ENCODE results near the gene SLTM. TPM values are rescaled to one million over a fixed set of nuclear protein-coding genes. Genes with fewer than 3 reads are reported as not detected.
"Not testable (repeated sequence)": the region's sequence is repeated elsewhere in the genome, so short reads cannot be mapped to it uniquely, and the experiment has no call there.

Gene SLTM
- 100 to 1,000 TPM; 105 to 146 (median 135) TPM for polyA plus RNA-seq (ENCODE audit: insufficient read depth in 1 of 5, insufficient read length in 5 of 5, low replicate concordance in 1 of 5)
- long read RNA-seq, donor 1, partial matches to known transcripts = 47 of 57 reads
- long read RNA-seq, donor 1, other reads (novel, unspliced or antisense) = 0 of 57 reads
- long read RNA-seq, donor 2, full-length matches to known transcripts = 4 of 4 reads
- long read RNA-seq, donor 2, partial matches to known transcripts = 0 of 4 reads
- long read RNA-seq, donor 2, other reads (novel, unspliced or antisense) = 0 of 4 reads
- long read RNA-seq, donor 3, partial matches to known transcripts = 17 of 26 reads
- long read RNA-seq, donor 3, other reads (novel, unspliced or antisense) = 0 of 26 reads
- long read RNA-seq, donor 4, partial matches to known transcripts = 13 of 23 reads
- long read RNA-seq, donor 4, other reads (novel, unspliced or antisense) = 0 of 23 reads
- long read RNA-seq, donor 5, full-length matches to known transcripts = 12 of 52 reads
- long read RNA-seq, donor 5, partial matches to known transcripts = 40 of 52 reads
- long read RNA-seq, donor 5, other reads (novel, unspliced or antisense) = 0 of 52 reads
- long read RNA-seq, donor 6, full-length matches to known transcripts = 8 of 19 reads
- long read RNA-seq, donor 6, partial matches to known transcripts = 11 of 19 reads
- long read RNA-seq, donor 6, other reads (novel, unspliced or antisense) = 0 of 19 reads
- long read RNA-seq, donor 7, partial matches to known transcripts = 7 of 13 reads
- long read RNA-seq, donor 7, other reads (novel, unspliced or antisense) = 0 of 13 reads
- long read RNA-seq, donor 8, partial matches to known transcripts = 0 of 3 reads
- long read RNA-seq, donor 8, other reads (novel, unspliced or antisense) = 0 of 3 reads

DNA sequence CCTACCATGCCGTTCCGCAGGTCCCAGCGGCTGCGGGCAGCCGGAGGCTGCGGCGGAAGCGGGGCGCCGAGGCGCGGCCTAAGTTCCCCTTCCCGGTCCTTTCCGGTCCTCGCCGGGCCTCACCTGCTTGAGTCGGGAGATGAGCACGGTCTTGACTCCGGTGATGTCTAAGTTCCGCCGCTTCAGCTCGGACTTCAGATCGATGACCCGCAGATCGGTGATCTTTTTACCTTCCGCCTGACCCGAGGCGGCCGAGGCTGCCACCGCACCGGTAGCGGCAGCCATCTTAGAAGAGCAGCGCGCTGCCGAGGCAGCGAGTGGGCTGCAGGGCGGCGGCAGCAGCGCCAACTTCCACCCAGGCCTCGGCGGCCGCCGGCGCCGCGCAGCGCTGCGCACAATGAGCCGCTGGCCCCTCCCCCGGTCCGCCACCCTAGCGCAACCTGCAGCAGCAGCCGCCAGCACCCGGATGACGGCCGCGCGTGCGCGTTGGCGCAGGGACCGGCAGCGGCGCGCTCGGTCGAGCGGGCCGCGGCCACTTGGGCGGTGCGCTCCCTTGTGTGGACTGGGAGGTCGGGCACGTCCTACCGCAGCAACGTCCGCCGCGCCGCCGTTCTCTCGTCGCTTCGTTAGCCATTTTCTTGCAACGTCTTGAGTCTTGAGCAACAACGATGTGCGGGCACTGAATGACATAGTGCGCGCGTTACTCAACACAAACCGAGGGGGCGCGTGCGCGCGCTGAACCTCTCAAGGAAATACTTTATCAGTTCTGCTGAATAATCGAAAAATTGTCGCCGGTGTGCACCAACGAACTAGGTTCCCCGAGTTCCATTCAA lies at the start of gene SLTM:
Gene SLTM, minus strand, starts transcription at position 399 of the 833 bp plus-strand sequence. Its CDS starts 114 bp downstream, at position 285.
- DNase-seq = peak; percentile 96

DNA sequence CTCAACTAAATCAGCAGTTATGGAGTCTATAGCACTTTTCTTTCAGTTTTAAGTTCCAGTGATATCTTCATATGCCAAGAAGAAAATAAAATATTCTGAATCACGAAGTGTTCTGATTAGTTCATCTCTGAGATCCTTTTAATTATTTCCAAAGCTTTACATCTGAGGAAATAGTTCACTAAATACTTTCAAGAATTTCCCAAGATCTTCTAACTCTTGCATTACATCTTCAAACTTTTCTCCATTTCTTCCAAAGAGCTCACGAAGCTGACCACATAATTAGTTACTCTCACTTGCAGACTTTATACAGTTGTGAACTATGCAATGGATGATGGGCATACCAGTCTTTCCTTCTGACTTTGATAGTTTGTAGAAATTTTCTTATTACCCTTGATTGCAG lies 49.8 kb upstream of the SLTM start:
- DNase-seq = no peak

GRCh38 chr15:58981808-58982475 lies 48.5 kb upstream of the SLTM start:
- DNase-seq = no peak

DNA sequence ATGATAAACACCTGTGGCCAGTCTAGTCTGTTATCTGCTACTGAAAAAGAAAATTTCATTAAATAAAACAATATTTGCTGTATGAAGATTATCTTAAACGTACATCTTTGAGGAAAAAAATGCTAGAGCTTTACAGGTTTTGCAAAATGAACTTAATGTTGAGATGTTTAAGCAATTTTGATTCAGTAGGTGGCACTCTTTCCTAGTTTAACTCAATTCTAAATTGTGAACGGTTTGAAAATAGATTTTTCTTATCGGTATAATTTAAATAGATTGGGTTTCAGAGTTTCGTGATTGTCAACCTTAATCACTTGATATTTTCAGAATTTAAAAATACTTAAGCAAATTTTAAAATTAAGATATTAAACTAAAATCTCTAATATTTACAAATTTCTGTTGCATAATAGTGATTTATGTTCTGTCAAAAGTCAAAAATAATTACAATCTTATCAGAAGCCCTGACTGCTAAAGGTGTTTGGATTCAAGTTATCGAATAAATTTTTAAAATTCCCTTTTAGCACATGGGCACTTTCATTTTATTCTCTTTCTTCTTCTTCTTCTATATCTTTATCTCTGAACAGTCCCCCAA lies 47.0 kb upstream of the SLTM start:
- peak; percentile 10 to 29 for DNase-seq

- DNase-seq = no peak
Measured at GRCh38 chr15:58977887-58978286, 44.4 kb upstream of the SLTM start.

DNA sequence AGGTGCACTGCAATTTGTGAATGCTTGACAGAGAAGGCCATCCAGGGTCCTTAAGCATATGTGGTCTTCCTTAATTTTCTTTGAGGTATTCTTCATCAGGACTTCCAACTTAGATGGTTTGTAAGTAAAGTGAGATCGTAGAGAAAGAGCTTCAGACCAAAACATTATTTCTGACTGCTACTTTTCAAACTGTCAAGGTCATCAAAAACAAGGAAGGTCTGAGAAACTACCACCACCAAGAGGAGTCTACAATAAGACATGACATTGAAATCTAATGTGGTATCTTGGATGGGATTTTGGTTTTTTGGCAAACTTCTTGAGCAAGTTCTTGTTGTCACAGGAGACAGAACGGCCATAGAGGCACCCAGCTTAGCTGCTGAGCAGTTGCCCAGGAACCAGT lies 34.0 kb upstream of the SLTM start:
- no peak for DNase-seq

GRCh38 chr15:58966698-58967097 lies 33.2 kb upstream of the SLTM start:
- DNase-seq = no peak

GRCh38 chr15:58962662-58963565 lies 29.4 kb upstream of the SLTM start:
- DNase-seq = no peak

DNA sequence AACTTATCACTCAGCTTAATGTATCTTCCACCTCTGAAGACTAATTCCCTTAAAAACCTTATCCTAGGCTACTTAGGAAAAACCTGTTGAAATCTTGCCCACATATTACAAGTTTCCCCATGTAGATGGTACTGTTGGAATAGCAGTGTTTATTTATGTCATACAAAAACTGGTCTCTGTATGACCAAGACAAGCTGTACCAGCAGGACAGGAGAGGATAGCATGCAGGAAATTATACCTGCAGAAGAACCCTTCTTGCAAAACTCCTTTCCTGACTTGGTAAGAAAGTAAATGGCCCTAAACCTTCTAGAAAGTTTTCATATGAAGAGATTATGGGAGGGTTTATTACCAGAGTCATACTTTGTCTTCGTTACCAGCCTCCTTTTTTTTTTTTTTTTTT lies 28.7 kb upstream of the SLTM start:
- DNase-seq = no peak

DNA sequence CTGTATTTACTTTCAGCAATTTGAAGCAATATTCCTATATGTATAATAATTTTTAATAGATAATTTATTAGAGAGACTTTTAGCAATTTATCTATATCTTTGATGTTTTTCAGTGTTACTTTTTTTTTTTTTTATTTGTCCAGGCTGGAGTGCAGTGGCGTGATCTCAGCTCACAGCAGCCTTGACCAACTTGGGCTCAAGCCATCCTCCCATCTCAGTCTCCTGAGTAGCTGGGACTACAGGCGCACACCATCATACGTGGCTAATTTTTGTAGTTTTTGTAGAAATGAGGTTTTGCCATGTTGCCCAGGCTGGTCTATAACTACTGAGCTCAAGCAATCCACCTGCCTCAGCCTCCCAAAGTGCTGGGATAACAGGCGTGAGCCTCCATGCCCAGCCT lies 25.3 kb upstream of the SLTM start:
- no peak for DNase-seq

DNA sequence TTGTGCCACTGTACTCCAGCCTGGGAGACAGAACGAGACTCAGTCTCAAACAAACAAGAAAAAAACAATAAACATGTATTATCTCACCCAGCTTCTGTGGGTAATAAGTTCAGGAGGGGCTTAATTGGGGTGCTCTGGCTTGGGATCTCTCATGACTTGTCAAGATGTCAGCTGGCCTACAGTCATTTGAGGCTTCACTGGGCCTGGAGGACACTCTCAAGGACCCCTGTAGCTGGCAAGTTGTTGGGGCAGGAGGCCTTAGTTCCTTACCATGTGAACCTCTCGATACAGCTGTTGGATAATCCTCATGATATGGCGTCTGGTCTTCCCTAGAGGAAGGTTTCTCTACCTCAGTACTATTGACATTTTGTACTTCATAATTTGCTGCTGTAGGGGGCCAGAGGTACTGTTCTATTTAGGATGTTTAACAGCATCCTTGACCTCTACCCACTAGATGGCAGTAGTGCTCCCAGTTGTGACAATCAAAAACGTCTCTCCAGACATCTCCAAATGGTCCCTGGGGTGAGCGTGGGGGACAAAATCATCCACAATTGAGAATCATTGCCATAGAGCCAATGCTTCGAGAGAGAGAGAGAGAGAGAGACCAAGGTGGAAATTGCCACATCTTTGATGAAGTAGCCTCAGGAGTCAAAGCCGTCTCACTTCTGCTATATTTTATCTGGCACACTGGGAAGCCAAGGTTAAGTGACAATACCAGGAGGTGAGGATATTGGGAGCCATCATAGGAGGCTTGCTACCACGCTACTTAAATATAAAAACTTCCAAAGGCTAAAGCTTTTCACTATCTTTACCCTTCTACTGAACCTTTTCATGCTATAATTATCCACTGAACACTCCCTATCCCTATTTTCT lies 23.9 kb upstream of the SLTM start:
- DNase-seq = peak in 1 of 2 donors; percentile 32

DNA sequence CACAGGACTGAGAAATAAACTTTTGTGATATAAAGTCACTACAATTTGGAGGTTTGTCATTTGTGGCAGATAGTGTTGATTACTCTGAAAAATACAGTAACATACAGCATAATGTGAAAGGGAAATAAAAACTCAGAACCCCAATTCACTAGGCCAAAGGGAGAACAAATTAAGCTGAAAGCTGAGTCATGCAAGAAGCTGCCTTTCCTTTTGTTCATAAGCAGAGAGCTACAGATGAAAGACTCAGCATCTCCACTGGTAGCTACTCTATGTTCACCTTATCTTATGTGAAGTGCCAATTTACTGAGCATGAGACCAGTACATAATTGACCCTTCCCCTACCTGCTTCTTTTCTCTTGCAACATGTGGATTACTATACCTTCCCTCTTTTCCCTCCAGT lies 19.3 kb upstream of the SLTM start:
- no peak for DNase-seq

- DNase-seq = peak; percentile 41 to 43
Measured at GRCh38 chr15:58951388-58952007, 18.0 kb upstream of the SLTM start.

GRCh38 chr15:58947179-58947578 lies 13.7 kb upstream of the SLTM start:
- no peak for DNase-seq

GRCh38 chr15:58934974-58935373 lies 1.5 kb upstream of the SLTM start:
- not testable (repeated sequence) for DNase-seq

DNA sequence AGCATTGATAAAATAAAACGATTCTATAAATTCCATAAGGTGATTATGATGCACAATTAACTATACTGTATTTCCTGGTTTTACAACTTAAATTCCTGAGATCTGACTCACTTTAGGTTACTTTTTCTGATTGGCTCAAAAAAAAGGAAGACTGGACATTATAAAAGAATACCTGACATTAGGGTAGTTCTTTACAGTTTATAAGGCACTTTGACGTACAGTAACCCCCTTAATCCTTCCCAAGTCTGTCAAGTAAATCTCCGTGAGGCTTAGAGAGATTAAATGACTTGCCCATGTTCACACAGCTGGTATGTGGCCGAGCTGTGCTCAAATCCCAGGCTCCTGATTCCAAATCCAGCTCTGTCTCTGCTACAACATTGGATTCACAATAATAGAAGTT lies 1.0 kb upstream of the SLTM start:
- no peak for DNase-seq

DNA sequence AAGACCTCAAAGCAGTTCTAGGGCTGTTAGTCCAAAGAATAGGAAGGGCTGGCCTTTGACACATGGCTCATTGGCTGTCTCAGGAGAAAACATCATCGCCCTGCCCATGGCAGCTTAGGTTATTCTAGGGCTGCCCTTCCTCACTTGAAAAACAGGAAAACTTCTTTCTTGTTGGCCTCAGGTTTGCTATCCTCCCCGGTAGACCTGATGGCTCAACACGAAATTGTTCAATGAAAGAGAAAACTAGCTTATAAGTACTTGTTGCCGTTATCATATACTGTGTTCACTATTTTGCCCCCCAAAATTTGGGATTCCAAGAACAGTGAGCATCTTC lies 602 bp upstream of the SLTM start:
- no peak for DNase-seq

GRCh38 chr15:58932710-58933280 lies 684 bp downstream of the SLTM start:
- DNase-seq = peak in 1 of 2 donors; percentile 25
